Lower leg skin (tissue), 4 donors: Measurements from ENCODE around the gene ZSWIM1. TPM values are rescaled to one million over a fixed set of nuclear protein-coding genes. Genes with fewer than 3 reads are reported as not detected.
"Not testable (repeated sequence)": the region's sequence is repeated elsewhere in the genome, so short reads cannot be mapped to it uniquely, and the experiment has no call there.

Experiments used
- DNase-seq, 2 donors: peaks; one replicate each; pipeline ENCODE4 v3.0.0-alpha.2; 2019; ENCODE audit warnings: low spot score in 2 of 2
- H3K4me3 ChIP-seq: fragments of 200-600 bp; sonication (generic); 2 replicates; pipeline ENCODE4 v1.5.1; 2017; ENCODE audit warnings: mild to moderate bottlenecking, low read depth; ENCODE audit not compliant: poor library complexity, severe bottlenecking
- POLR2A ChIP-seq, 2 donors: fragments of 450-650 bp; IDR thresholded peaks; one replicate each; pipeline ENCODE4 v1.6.1; 2016 to 2017; ENCODE audit warnings: antibody characterized with exemption in 2 of 2, mild to moderate bottlenecking in 1 of 2, moderate library complexity in 1 of 2
- WGBS, 2 donors: methylation state at CpG; one replicate each; pipeline ENCODE4 v1.1.5; 2018; 5-methylcytosine and 5-hydroxymethylcytosine counted together
- intact Hi-C: fragments of 100-400 bp; cut with DNase I; formaldehyde crosslinking; loops from one replicate; pipeline ENCODE4 v1.15.0; 2023; ENCODE audit warnings: low total_unique reads
- total RNA-seq, 4 donors: library from RNA; depleted of rRNA; stranded (reverse); fragments of >200 nt; gene quantifications; one replicate each; pipeline ENCODE4 v1.1.0, GENCODE V29; 2016
- TF ChIP-seq, protein P1 (sequence below), 3 donors: fragments of 450-650 bp; IDR thresholded peaks; one replicate each; pipeline ENCODE4 v1.5.1; 2016; ENCODE audit warnings: antibody characterized with exemption in 3 of 3, mild to moderate bottlenecking in 3 of 3, moderate library complexity in 2 of 3

Gene ZSWIM1
- total RNA-seq, 4 donors from 2014 or later, result 10.0 to 16.6 (median 13.5) TPM

DNA sequence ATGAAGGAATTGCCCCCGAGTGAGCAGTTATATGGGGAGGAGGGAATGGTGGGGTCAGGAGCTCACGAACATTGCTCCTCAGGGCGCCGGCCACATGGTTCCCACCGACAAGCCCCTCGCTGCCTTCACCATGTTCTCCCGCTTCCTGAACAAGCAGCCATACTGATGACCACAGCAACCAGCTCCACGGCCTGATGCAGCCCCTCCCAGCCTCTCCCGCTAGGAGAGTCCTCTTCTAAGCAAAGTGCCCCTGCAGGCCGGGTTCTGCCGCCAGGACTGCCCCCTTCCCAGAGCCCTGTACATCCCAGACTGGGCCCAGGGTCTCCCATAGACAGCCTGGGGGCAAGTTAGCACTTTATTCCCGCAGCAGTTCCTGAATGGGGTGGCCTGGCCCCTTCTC is 17.3 kb downstream of the ZSWIM1 start:
- no peak for DNase-seq
- 86 to 88% methylated on average over 12 of the region's 12 CpGs for WGBS, 2 donors
- H3K4me3 ChIP-seq, result no peak overlapping the region
- TF ChIP-seq POLR2A (IDR thresholded peaks at IDR 0.05), result no peak
- intact Hi-C loops, result no loop called here

GRCh38 chr20:45899046-45899835 is 18.2 kb downstream of the ZSWIM1 start:
- TF ChIP-seq, protein P1, sequence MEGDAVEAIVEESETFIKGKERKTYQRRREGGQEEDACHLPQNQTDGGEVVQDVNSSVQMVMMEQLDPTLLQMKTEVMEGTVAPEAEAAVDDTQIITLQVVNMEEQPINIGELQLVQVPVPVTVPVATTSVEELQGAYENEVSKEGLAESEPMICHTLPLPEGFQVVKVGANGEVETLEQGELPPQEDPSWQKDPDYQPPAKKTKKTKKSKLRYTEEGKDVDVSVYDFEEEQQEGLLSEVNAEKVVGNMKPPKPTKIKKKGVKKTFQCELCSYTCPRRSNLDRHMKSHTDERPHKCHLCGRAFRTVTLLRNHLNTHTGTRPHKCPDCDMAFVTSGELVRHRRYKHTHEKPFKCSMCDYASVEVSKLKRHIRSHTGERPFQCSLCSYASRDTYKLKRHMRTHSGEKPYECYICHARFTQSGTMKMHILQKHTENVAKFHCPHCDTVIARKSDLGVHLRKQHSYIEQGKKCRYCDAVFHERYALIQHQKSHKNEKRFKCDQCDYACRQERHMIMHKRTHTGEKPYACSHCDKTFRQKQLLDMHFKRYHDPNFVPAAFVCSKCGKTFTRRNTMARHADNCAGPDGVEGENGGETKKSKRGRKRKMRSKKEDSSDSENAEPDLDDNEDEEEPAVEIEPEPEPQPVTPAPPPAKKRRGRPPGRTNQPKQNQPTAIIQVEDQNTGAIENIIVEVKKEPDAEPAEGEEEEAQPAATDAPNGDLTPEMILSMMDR (IDR thresholded peaks at IDR 0.05), result no peak
- no peak for TF ChIP-seq POLR2A (IDR thresholded peaks at IDR 0.05)
- WGBS, 2 donors, result 77 to 86% methylated on average over 13 of the region's 13 CpGs
- intact Hi-C loops, result no loop called here
- no peak for DNase-seq
- no peak overlapping the region for H3K4me3 ChIP-seq

- intact Hi-C loops, DNase-seq, H3K4me3 ChIP-seq: not testable (repeated sequence)
- WGBS, 2 donors, result 84 to 94% methylated on average over 6 of the region's 6 CpGs
These were observed 20.3 kb downstream of the ZSWIM1 start for GRCh38 chr20:45901332-45901731.

- no peak overlapping the region for H3K4me3 ChIP-seq
- TF ChIP-seq POLR2A (IDR thresholded peaks at IDR 0.05), result no peak
- TF ChIP-seq, protein P1 (IDR thresholded peaks at IDR 0.05), result no peak
- 90 to 95% methylated on average over 14 of the region's 14 CpGs for WGBS, 2 donors
- intact Hi-C loops, result no loop called here
- DNase-seq, result no peak
These were observed 21.2 kb downstream of the ZSWIM1 start for GRCh38 chr20:45902199-45902701.

DNA sequence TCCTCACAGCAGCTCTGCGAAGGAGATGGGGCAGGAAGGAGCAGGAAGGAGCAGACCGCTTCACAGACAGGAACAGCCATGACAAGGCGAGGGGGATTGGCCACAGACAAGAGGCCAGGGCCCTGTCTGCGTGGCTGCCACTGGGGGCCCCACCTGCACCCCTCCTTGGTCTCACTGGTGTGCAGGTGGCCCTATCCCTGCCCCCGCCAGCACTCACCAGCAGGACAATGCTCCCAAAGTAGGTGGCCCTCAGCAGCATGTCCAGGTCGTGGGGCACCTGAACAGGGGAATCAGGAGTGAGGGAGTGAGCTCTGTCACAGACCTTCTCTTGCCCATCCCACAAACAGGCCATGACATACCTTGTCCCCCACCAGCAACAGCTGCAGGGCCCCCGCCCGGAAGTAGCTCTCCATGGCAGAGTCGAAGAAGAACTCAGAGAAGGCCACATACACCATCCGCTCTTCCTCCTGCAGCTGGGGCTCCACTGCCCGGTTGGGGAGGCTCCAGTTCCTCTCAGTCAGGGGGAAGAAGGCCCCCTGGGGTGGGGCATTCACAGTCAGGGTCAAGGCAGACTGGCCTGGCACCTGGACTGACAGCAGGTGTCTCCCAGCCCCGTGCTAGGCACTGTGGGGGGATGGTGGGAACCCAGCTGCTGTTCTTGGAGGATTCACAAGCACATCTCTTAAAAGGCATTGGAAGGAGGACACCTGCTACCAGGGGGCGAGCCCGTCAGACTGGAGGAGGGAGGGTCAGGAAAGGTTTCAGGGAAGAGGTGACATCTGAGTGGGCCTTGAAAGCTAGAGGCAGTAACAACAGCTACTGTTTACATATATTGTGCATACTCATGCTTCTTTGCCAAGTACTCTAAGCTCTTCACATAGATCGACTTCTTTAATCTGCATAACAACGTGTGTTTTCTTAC is 23.8 kb downstream of the ZSWIM1 start:
- intact Hi-C loops, result no loop called here

DNA sequence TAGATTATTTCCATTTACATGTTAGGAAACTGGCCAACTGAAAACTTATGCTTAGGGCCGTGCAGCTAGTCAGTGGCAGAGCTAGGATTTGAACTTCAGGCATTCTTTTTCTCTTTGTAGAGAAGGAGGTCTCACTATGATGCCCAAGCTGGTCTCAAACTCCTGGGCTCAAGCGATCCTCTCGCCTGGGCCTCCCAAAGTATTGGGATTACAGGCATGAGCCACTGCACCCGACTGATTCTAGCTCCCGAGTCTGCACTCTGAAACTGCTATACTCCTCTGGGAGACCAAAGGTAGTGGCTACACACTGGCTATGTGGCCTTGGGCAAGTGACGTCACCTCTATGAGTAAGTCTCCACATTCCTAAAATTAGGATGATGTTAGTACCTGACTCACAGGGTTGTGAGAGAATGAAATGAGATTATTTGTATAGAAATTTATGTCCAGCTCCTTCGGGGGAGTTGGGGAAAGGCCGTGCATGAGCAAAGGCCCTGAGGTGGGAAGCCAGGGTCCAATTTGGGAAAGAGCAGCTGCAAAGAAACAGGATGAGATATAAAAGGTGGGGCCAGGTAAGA is 24.6 kb downstream of the ZSWIM1 start:
- H3K4me3 ChIP-seq, result no peak overlapping the region
- intact Hi-C loops, result no loop called here
- 84 to 85% methylated on average over 8 of the region's 8 CpGs for WGBS, 2 donors
- TF ChIP-seq, protein P1 (IDR thresholded peaks at IDR 0.05), result no peak
- no peak for TF ChIP-seq POLR2A (IDR thresholded peaks at IDR 0.05)
- no peak for DNase-seq

More for the DNA sequence above, 23.8 kb downstream of the ZSWIM1 start:
- TF ChIP-seq POLR2A (IDR thresholded peaks at IDR 0.05), result no peak
- TF ChIP-seq, protein P1 (IDR thresholded peaks at IDR 0.05), result no peak
- no peak overlapping the region for H3K4me3 ChIP-seq
- WGBS, 2 donors, result 82 to 83% methylated on average over 12 to 16 of the region's 16 CpGs
- no peak for DNase-seq
